Measurements from ENCODE around the gene MPV17. TPM values are rescaled to one million over a fixed set of nuclear protein-coding genes. Genes with fewer than 3 reads are reported as not detected.
"Not testable (repeated sequence)": the region's sequence is repeated elsewhere in the genome, so short reads cannot be mapped to it uniquely, and the experiment has no call there.

MPV17 gene
- total RNA-seq, 1 donor from 2014 or later, result 69.3 TPM

DNA sequence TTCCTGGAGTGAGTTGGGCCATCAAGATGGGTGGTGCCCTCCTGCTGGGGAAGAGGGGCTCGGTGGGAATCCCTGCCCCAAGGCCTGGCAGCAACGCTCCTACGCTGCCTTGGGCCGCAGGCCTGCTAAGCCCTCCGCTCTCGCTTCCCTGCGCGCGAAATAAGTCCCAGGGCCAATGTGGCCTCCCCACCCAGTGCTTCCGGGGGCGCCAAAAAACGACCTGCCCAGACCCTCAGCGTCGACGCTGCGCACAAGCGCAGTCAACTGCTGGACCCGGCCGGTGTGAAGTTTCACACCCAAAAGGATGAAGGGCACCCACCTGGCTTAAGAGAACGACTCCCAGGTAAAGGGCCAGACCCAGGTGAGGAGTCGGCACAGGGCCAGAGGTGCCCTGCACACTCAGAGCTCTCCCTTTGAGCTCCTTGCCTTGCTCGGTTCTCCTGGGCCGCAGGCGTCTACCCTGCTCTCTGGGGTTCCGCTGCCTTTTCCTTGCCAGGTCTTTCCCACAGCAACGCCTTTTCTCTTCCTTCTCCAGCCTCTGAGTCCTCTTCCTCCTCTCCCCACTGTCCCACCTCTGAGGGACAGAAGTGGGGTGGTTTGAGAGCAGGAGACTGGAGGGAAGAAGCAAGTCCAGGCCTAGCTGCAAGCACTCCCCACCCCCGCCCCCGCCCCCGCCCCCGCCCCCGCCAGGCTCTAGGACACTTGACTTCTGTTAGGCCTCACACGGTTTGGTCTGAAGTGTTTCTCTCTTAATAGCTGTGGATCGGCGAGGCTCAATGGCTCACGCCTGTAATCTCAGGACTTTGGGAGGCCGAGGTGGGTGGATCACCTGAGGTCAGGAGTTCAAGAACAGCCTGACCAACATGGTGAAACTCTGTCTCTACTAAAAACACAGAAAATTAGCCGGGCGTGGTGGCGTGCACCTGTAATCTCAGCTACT, 47.4 kb downstream of the MPV17 start, which contains the start of gene DNAJC5G:
DNAJC5G (plus strand) TSS at position 223 of the 940 bp plus-strand sequence. CDS start 1,296 bp downstream, outside the sequence.
- DNase-seq (ENCODE audit: low spot score), result peak; percentile 60
- intact Hi-C loops (cut with DNase I), result loop anchor here (10.0 kb wide), 1 partner anchor 301 kb away; the partner anchor contains the start of gene MAPRE3

DNA sequence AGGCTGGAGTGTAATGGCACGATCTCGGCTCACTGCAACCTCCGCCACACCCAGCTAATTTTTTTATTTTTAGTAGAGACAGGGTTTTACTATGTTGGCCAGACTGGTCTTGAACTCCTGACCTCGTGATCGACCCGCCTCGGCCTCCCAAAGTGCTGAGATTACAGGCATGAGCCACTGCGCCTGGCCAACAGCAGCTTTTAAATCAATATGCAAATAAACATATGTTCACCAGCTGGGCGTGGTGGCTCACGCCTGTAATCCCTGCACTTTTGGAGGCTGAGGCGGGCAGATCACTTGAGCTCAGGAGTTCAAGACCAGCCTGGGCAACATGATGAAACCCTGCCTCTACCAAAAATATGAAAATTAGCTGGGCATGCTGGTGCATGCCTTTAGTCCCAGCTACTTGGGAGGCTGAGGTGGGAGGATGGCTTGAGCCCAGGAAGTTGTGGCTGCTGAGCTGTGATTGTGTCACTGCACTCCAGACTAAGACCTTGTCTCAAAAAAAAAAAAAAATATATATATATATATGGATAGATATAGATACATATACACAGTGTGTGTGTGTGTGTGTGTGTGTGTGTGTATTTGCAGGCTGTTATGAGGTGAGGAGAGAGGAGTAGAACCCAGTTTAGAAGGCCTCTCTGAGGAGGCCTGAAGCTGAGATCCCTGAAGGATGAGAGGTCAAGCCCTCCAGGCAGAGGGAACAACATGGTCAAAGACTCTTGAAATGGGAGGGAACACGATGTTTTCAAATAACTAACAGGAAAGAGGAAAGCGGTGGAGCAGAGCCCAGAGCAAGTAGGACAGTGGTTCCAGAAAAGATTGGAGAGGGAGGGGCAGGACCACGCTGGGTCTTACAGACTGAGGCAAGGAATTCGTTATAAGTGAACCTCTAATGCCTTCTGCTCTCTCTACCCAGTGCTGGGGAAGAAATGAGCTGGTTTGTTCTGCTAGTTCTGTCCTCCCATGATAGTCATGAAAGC, 50.1 kb downstream of the MPV17 start:
- DNase-seq (ENCODE audit: low spot score), result not testable (repeated sequence)
- intact Hi-C loops (cut with DNase I), result loop anchor here (10.0 kb wide), 1 partner anchor 298 kb away; the partner anchor contains the start of gene MAPRE3

DNA sequence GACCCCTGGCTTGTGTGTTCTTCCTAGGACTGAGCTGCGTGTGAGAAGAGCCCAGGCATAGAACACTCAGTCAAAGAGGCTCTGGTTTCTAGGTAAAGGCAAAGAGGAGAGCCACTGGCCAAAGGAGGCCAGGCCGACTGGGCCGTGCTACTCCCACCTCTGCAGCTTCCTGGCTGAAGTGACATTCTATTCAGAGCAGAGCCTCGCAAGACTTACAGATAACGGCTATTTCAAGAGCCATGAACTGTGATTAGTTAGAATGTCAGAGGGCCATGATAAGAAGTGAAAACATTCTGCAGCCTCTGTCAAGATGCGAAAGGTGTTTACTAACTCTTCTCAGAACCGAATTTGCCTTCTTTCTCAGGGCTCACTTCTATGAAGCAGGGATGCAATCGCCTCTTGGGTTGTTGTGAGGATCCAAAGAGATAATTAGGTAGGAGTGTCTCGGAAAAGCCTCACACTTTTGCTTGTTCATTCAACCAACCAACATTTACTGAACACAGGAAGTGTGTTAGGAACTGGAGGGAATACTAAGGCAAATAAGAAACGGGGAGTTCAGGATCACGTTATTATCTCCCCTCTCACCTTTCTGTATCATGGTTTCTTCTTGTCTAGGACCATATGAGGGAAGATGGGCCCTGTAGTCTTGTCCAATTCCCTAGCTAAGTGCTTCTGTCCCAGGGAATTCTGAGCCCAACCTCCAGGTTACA, 51.1 kb downstream of the MPV17 start:
- intact Hi-C loops (cut with DNase I), result loop anchor here (10.0 kb wide), 1 partner anchor 297 kb away; the partner anchor contains the start of gene MAPRE3
- DNase-seq (ENCODE audit: low spot score), result no peak

- no peak for DNase-seq (ENCODE audit: low spot score)
- intact Hi-C loops (cut with DNase I), result loop anchor here (10.0 kb wide), 1 partner anchor 296 kb away; the partner anchor contains the start of gene MAPRE3
These were observed 52.2 kb downstream of the MPV17 start for GRCh38 chr2:27270670-27271069.

DNA sequence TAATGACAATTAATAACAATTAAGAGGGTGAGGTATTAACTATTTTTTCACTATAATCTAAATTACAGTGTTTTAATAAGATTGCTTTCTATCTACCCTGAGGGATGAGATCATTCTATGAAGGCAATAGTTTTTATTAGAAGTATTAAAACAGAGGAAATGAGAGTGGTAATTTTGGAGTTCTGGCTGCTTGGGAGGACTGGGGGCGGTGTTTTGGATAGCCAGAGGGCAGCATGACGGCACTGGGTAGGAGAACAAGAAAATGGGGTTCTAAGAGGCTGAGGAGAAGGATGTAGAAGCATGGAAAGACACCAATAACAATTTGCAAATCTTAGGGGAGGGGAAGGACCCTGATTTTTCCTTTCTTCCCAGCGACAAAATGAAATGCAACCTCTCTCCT, 52.8 kb downstream of the MPV17 start:
- no peak for DNase-seq (ENCODE audit: low spot score)
- intact Hi-C loops (cut with DNase I), result loop anchor here (10.0 kb wide), 1 partner anchor 295 kb away; the partner anchor contains the start of gene MAPRE3

- intact Hi-C loops (cut with DNase I); DNase-seq (ENCODE audit: low spot score): not testable (repeated sequence)
These were observed 54.6 kb downstream of the MPV17 start for GRCh38 chr2:27268296-27268695.

GRCh38 chr2:27265536-27265870, 57.4 kb downstream of the MPV17 start:
- intact Hi-C loops (cut with DNase I), result no loop called here
- DNase-seq (ENCODE audit: low spot score), result peak; percentile 29

- peak; percentile 84 for DNase-seq (ENCODE audit: low spot score)
- intact Hi-C loops (cut with DNase I), result no loop called here
These were observed 58.0 kb downstream of the MPV17 start for GRCh38 chr2:27264753-27265535.

- no peak for DNase-seq (ENCODE audit: low spot score)
- intact Hi-C loops (cut with DNase I), result no loop called here
These were observed 58.6 kb downstream of the MPV17 start for GRCh38 chr2:27264253-27264752.

DNA sequence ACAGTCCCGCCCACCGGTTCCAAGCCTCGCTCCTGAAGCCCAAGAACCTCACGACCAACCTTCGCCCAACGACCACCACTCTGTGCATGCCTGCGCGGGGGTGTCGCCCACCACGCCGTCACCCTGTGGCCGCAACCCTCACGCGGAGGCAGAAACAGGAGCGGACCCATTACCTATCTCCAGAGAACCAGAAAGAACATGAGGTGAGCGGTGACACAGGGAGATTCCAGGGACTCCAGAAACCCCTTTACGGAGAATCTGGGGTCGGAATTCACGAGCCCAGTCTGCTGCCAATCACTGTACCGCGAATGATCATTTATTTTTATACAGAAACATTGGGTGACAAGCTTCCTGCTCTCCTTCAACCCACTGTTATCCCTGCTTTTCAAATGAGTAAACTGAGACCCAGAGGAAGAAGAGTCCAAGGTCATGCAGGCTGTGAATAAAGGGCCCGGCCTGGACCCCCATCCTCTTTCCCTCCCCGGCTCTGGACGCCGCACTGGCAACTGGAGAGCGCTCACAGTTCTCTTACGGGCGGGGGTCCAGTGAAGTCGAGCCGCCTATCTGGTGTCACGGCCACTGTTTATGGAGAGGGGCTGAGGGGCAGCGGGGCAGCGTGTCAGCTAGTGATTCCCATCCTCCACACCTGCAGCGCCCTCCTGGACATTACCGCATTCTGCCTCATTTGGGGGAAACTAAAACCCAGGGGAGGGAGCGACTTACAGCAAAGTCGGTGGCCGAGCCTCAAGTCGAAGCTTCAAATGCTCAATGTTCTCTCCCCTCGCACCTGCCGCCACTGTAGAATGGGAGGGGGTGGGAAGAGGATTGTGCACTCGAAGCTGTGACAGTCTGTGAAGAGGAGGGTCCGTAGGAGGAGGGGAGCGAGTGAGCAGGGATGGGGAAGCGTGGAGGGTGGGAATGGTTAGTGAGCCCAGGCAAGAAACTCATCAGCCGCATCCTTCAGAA, 59.3 kb downstream of the MPV17 start:
- intact Hi-C loops (cut with DNase I), result no loop called here
- peak; percentile 53 for DNase-seq (ENCODE audit: low spot score)

GRCh38 chr2:27262379-27263286, 60.3 kb downstream of the MPV17 start, which contains the start of gene SLC30A3:
Gene SLC30A3, minus strand, starts transcription at chr2:27263047. Its CDS starts 141 bp downstream, at chr2:27262906.
- intact Hi-C loops (cut with DNase I), result no loop called here
- DNase-seq (ENCODE audit: low spot score), result no peak

- no peak for DNase-seq (ENCODE audit: low spot score)
These were observed 61.0 kb downstream of the MPV17 start for GRCh38 chr2:27261926-27262298.

GRCh38 chr2:27261241-27261925, 61.5 kb downstream of the MPV17 start:
- intact Hi-C loops (cut with DNase I), result no loop called here
- DNase-seq (ENCODE audit: low spot score), result no peak

More at GRCh38 chr2:27261926-27262298, 61.0 kb downstream of the MPV17 start:
- intact Hi-C loops (cut with DNase I), result no loop called here
